ENCODE data around the gene ADAM33.

ADAM33 gene

DNA sequence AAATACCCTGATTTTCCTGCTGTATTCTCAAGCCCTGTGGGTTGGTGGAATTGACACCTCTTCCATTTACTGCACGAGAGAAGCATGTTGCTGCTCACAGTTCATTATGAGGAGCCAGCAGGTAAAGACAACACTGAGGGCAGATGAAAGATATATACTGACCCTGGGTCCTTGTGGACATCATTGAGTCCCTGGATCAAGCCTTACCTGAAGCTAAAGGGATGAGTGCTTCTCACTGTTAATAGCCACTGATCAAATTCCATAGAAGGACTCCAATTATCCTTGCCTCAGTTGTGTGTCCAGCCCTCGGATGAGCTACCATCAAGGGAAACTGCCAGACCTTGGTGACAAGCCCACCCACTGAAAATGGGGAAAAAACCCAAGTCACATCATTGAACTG is 38.3 kb upstream of the ADAM33 start:
- TF ChIP-seq CTCF (IDR thresholded peaks at IDR 0.05; ENCODE audit: insufficient read depth, low read length, poor library complexity, severe bottlenecking): no peak

GRCh38 chr20:3719046-3719445 is 37.2 kb upstream of the ADAM33 start:
- no peak overlapping the region for H3K4me3 ChIP-seq (replicated peaks; ENCODE audit: low read depth, low read length)
- no peaks in the 10 kb centered on the region for H3K36me3 ChIP-seq (ENCODE audit: control insufficient read depth, insufficient read depth, low read length)
- no peak for DNase-seq (ENCODE audit: extremely low read depth, insufficient read length)
- no peak for TF ChIP-seq CTCF (IDR thresholded peaks at IDR 0.05; ENCODE audit: insufficient read depth, low read length, poor library complexity, severe bottlenecking)
- H3K27me3 ChIP-seq (replicated peaks; ENCODE audit: control insufficient read depth, insufficient read depth, low read length): no peaks in the 10 kb centered on the region

More for the DNA sequence above, 38.3 kb upstream of the ADAM33 start:
- Histone ChIP-seq H3K27me3 (replicated peaks; ENCODE audit: control insufficient read depth, insufficient read depth, low read length) (no peaks in the 10 kb centered on the region), H3K4me3 (replicated peaks; ENCODE audit: low read depth, low read length) (no peak overlapping the region), H3K36me3 (ENCODE audit: control insufficient read depth, insufficient read depth, low read length) (no peaks in the 10 kb centered on the region)
- DNase-seq (ENCODE audit: extremely low read depth, insufficient read length): no peak

DNA sequence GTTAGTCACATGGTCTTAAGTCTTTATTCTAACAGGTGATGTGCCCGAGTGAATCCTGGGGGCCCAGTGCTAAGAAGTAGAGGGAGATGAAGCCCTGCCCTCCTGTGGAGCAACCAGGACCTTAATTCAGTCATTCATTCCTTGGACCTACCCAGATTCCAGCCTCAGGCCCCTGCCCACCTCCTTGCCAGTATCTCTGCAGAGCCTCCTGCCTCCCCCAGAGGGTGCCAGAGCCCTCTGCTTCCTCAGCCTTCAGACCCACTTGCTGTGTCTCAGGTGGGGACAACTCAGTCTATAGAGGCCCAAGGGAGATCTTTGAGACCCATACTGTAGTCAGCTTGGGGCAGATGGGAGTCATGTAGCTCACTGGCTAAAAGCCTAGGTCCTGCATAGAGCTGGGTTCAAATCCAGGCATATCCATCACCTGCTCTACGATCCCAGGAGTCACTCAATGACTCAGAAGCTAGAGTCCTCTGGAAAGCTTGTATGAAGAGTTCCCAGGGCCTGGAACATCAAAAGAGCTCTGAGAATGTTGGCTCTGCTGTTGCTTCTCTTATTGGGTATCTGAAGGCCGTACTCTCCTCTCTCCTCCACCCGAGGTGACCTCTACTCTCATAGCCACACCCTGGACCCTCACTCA is 34.5 kb upstream of the ADAM33 start:
- peak; percentile 31 for DNase-seq (ENCODE audit: extremely low read depth, insufficient read length)
- no peaks in the 10 kb centered on the region for H3K27me3 ChIP-seq (replicated peaks; ENCODE audit: control insufficient read depth, insufficient read depth, low read length)
- peak; percentile 93 for TF ChIP-seq CTCF (IDR thresholded peaks at IDR 0.05; ENCODE audit: insufficient read depth, low read length, poor library complexity, severe bottlenecking)
- no peaks in the 10 kb centered on the region for H3K36me3 ChIP-seq (ENCODE audit: control insufficient read depth, insufficient read depth, low read length)
- no peak overlapping the region for H3K4me3 ChIP-seq (replicated peaks; ENCODE audit: low read depth, low read length)

GRCh38 chr20:3714092-3714491 is 32.3 kb upstream of the ADAM33 start:
- no peak for TF ChIP-seq CTCF (IDR thresholded peaks at IDR 0.05; ENCODE audit: insufficient read depth, low read length, poor library complexity, severe bottlenecking)
- Histone ChIP-seq H3K36me3 (ENCODE audit: control insufficient read depth, insufficient read depth, low read length) (no peaks in the 10 kb centered on the region), H3K27me3 (replicated peaks; ENCODE audit: control insufficient read depth, insufficient read depth, low read length) (no peaks in the 10 kb centered on the region; the same call in 1 of the 2 replicates), H3K4me3 (replicated peaks; ENCODE audit: low read depth, low read length) (no peak overlapping the region)
- DNase-seq (ENCODE audit: extremely low read depth, insufficient read length): no peak

GRCh38 chr20:3712279-3712873 is 30.6 kb upstream of the ADAM33 start, which contains the start of gene SIGLEC1:
Gene SIGLEC1 (minus strand): TSS chr20:3712600. CDS start chr20:3707128, 5,472 bp downstream.
- H3K27me3 ChIP-seq (replicated peaks; ENCODE audit: control insufficient read depth, insufficient read depth, low read length): no peaks in the 10 kb centered on the region; the same call in 1 of the 2 replicates
- H3K36me3 ChIP-seq (ENCODE audit: control insufficient read depth, insufficient read depth, low read length): no peaks in the 10 kb centered on the region
- no peak for DNase-seq (ENCODE audit: extremely low read depth, insufficient read length)
- H3K4me3 ChIP-seq (replicated peaks; ENCODE audit: low read depth, low read length): no peak within 1 kb of the TSS
- no peak for TF ChIP-seq CTCF (IDR thresholded peaks at IDR 0.05; ENCODE audit: insufficient read depth, low read length, poor library complexity, severe bottlenecking)
